Liver (tissue), 9 donors: ENCODE data around the gene MSI2. TPM values are rescaled to one million over a fixed set of nuclear protein-coding genes. Genes with fewer than 3 reads are reported as not detected.
"Not testable (repeated sequence)": the region's sequence is repeated elsewhere in the genome, so short reads cannot be mapped to it uniquely, and the experiment has no call there.

Experiments
- DNase-seq: peaks from one replicate; pipeline ENCODE4 v3.0.0-alpha.2; 2017; ENCODE audit warnings: low spot score
- H3K27ac ChIP-seq, 2 donors: one replicate each; pipeline ENCODE4 v1.7.0; 2013; ENCODE audit warnings: inconsistent platforms in 2 of 2, low read length in 2 of 2, control low read depth in 1 of 2, low read depth in 1 of 2, mild to moderate bottlenecking in 1 of 2
- H3K27me3 ChIP-seq, 4 donors: one replicate each; pipeline versions ENCODE4 v1.6.1 to v1.7.0; 2013; ENCODE audit warnings: low read length in 3 of 4, inconsistent platforms in 1 of 4, mild to moderate bottlenecking in 1 of 4, moderate library complexity in 1 of 4; ENCODE audit not compliant: control insufficient read depth in 4 of 4, insufficient read depth in 4 of 4
- H3K36me3 ChIP-seq, 4 donors: one replicate each; pipeline versions ENCODE4 v1.6.1 to v1.7.0; 2013; ENCODE audit warnings: low read length in 3 of 4, mild to moderate bottlenecking in 3 of 4, low read depth in 1 of 4, moderate library complexity in 1 of 4; ENCODE audit not compliant: control insufficient read depth in 4 of 4, insufficient read depth in 3 of 4
- H3K4me1 ChIP-seq, 4 donors: one replicate each; pipeline versions ENCODE4 v1.6.1 to v1.7.0; 2013; ENCODE audit warnings: low read length in 3 of 4, mild to moderate bottlenecking in 3 of 4, moderate library complexity in 1 of 4; ENCODE audit not compliant: control insufficient read depth in 4 of 4, insufficient read depth in 4 of 4
- H3K4me3 ChIP-seq, 3 donors: one replicate each; pipeline versions ENCODE4 v1.6.1 to v1.7.0; 2013; ENCODE audit warnings: low read length in 3 of 3, control low read depth in 1 of 3, low read depth in 1 of 3, mild to moderate bottlenecking in 1 of 3
- H3K9ac ChIP-seq, 2 donors: one replicate each; pipeline ENCODE4 v1.7.0; 2013; ENCODE audit warnings: low read length in 2 of 2, mild to moderate bottlenecking in 2 of 2, moderate library complexity in 2 of 2, control low read depth in 1 of 2, low read depth in 1 of 2
- H3K9me3 ChIP-seq, 4 donors: one replicate each; pipeline versions ENCODE4 v1.6.1 to v1.7.0; 2013; ENCODE audit warnings: low read length in 3 of 4; ENCODE audit not compliant: control insufficient read depth in 4 of 4
- EGR1 ChIP-seq, 2 donors: IDR thresholded peaks; 2 replicates each; pipeline ENCODE4 v1.6.1; 2016 to 2018; ENCODE audit warnings: antibody characterized with exemption in 2 of 2, low read depth in 2 of 2
- FOXA1 ChIP-seq: IDR thresholded peaks from 2 replicates; pipeline ENCODE4 v1.6.1; 2016; ENCODE audit warnings: antibody characterized with exemption
- FOXA2 ChIP-seq: IDR thresholded peaks from 2 replicates; pipeline ENCODE4 v1.6.1; 2016; ENCODE audit warnings: antibody characterized with exemption
- NR2F2 ChIP-seq: IDR thresholded peaks from 2 replicates; pipeline ENCODE4 v1.6.1; 2016; ENCODE audit warnings: antibody characterized with exemption
- RAD21 ChIP-seq, 2 donors: IDR thresholded peaks; 2 replicates each; pipeline ENCODE4 v1.6.1; 2016; ENCODE audit warnings: antibody characterized with exemption in 2 of 2, mild to moderate bottlenecking in 2 of 2
- RXRA ChIP-seq, 2 donors: IDR thresholded peaks; 2 replicates each; pipeline ENCODE4 v1.6.1; 2017 to 2018; ENCODE audit warnings: antibody characterized with exemption in 2 of 2, mild to moderate bottlenecking in 1 of 2
- WGBS: extraction: QIAGEN DNeasy Blood & Tissue Kit; methylation state at CpG from one replicate; pipeline ENCODE4 v1.1.7; 2013; 5-methylcytosine and 5-hydroxymethylcytosine counted together
- polyA plus RNA-seq, 2 donors: library from polyadenylated mRNA; stranded (reverse) in 1 of 2; unstranded in 1 of 2; fragments of 200-250 nt in 1 of 2; fragments of >200 nt in 1 of 2; fragmentation: Nextera tagmentation in 1 of 2; extraction: Ambion mirVana in 1 of 2; gene quantifications; one replicate each; pipeline versions ENCODE4 v1.2.1 to v1.2.3, GENCODE V29; 2013 to 2015
- total RNA-seq, 2 donors: library from RNA; depleted of rRNA; stranded (reverse); fragments of >200 nt; gene quantifications; one replicate each; pipeline ENCODE4 v1.2.3, GENCODE V29; 2014
- TF ChIP-seq, protein P1 (sequence below): IDR thresholded peaks from 2 replicates; pipeline ENCODE4 v1.6.1; 2016; ENCODE audit warnings: antibody characterized with exemption
- TF ChIP-seq, protein P2 (sequence below): IDR thresholded peaks from 2 replicates; pipeline ENCODE4 v1.6.1; 2016; ENCODE audit warnings: antibody characterized with exemption
- donor health status: healthy.
- donor health status: healthy.
- donor health status: healthy.
- donor health status: healthy.
- donor health status: healthy.

Gene MSI2
- total and polyA plus RNA-seq, 4 donors = 5.7 to 15.6 (median 9.2) TPM

DNA sequence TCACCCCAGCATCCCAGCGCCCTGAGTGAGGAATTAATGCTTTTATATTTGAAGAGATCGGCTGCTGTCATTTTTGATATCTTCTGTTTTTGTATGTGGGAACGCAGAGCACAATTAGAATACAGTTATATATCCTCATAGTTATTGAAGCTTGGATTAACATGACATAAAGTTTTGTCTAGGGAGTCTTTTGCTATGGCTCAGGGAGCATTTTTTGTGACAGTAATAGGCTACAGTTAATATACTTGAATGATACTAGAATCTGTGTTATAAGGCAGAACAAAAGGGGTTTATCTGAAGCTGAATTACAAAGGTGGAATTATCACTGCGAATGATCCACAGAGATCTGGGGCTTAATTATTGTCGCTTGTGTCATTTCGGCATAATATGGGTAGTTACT lies 239.4 kb downstream of the MSI2 start:
- Histone ChIP-seq H3K27ac (no peak overlapping the region), H3K9ac (no peak overlapping the region), H3K4me1 (no peaks in the 10 kb centered on the region), H3K36me3 (no peaks in the 10 kb centered on the region), H3K27me3 (no peaks in the 10 kb centered on the region), H3K4me3 (no peak overlapping the region), H3K9me3 (no peaks in the 10 kb centered on the region)
- WGBS = 98% methylated on average over 6 of the region's 6 CpGs
- TF ChIP-seq RAD21 (IDR thresholded peaks at IDR 0.05) (no peak), NR2F2 (no peak)
- no peak for DNase-seq

DNA sequence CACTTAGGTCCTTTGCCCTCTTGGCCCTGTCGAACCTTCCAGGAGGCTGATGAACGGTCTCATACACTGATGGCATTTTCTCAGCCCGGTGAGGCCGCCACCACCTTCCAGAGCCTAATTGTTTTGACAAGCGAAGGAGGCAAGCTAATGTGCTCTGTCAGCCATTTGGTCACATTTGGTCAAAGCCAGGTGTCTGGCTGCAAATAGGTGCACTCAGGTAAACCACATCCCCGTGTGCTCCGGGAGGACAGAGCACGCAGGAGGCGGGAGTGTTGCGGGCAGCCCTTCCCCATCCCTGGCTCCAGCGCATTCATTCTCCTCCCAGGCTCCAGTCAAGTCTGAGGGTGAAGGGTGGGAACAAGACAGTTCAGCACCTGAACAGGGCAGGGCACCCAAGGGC lies 240.1 kb downstream of the MSI2 start:
- Histone ChIP-seq H3K4me3 (no peak overlapping the region), H3K27ac (no peak overlapping the region), H3K27me3 (no peaks in the 10 kb centered on the region), H3K9ac (no peak overlapping the region), H3K4me1 (no peaks in the 10 kb centered on the region), H3K9me3 (no peaks in the 10 kb centered on the region), H3K36me3 (no peaks in the 10 kb centered on the region)
- 97% methylated on average over 11 of the region's 11 CpGs for WGBS
- DNase-seq = no peak
- TF ChIP-seq, protein P1, sequence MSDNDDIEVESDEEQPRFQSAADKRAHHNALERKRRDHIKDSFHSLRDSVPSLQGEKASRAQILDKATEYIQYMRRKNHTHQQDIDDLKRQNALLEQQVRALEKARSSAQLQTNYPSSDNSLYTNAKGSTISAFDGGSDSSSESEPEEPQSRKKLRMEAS = no peak
- TF ChIP-seq EGR1 (IDR thresholded peaks at IDR 0.05; ENCODE audit: low read depth in 2 of 2) (no peak), FOXA1 (no peak), NR2F2 (no peak), FOXA2 (no peak)
- TF ChIP-seq, protein P2, sequence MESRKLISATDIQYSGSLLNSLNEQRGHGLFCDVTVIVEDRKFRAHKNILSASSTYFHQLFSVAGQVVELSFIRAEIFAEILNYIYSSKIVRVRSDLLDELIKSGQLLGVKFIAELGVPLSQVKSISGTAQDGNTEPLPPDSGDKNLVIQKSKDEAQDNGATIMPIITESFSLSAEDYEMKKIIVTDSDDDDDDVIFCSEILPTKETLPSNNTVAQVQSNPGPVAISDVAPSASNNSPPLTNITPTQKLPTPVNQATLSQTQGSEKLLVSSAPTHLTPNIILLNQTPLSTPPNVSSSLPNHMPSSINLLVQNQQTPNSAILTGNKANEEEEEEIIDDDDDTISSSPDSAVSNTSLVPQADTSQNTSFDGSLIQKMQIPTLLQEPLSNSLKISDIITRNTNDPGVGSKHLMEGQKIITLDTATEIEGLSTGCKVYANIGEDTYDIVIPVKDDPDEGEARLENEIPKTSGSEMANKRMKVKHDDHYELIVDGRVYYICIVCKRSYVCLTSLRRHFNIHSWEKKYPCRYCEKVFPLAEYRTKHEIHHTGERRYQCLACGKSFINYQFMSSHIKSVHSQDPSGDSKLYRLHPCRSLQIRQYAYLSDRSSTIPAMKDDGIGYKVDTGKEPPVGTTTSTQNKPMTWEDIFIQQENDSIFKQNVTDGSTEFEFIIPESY = no peak

DNA sequence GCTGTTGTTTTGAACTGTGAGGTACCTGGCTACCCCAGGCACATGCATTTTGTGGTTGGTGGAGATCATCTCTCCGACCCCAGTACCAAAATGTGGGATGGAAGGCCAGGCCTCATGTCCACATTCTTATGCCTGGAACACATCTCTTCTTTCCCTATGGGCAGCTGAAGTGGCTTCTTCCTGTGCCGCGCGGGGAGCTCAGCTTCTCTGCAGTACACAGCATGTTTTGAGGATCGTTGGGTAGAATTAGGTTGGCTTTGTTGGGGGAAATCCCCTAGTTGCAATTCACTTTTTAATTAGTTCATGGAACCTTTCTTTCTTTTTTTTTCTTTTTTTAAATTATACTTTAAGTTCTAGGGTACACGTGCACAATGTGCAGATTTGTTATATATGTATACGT lies 242.1 kb downstream of the MSI2 start:
- H3K27ac ChIP-seq = no peak overlapping the region
- no peaks in the 10 kb centered on the region for H3K27me3 ChIP-seq
- no peaks in the 10 kb centered on the region for H3K36me3 ChIP-seq
- 94% methylated on average over 7 of the region's 7 CpGs for WGBS
- no peaks in the 10 kb centered on the region for H3K9me3 ChIP-seq
- DNase-seq = no peak
- TF ChIP-seq RXRA (IDR thresholded peaks at IDR 0.05) = no peak
- TF ChIP-seq, protein P2 = no peak
- no peaks in the 10 kb centered on the region for H3K4me1 ChIP-seq
- H3K4me3 ChIP-seq = no peak overlapping the region
- H3K9ac ChIP-seq = no peak overlapping the region

DNA sequence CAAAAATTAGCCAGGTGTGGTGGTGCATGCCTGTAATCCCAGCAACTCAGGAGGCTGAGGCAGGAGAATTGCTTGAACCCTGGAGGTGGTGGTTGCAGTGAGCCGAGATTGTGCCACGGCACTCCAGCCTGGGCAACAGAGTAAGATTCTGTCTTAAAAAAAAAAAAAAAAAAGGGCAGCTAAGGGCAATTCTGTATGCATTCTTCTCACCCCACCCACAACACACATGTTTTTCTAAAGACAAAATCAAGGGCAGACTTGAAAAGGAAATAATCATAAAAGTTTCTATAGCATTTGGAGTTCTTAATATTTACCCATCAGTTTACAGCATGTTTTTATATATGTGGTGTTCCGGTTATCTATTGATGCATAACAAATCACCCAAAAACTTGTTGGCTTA lies 242.9 kb downstream of the MSI2 start:
- not testable (repeated sequence) for H3K4me1 ChIP-seq
- 98% methylated on average over 3 of the region's 3 CpGs for WGBS

More for the DNA sequence above, 242.9 kb downstream of the MSI2 start:
- H3K9me3 ChIP-seq, H3K9ac ChIP-seq, H3K36me3 ChIP-seq, H3K27me3 ChIP-seq, DNase-seq, H3K4me3 ChIP-seq, H3K27ac ChIP-seq: not testable (repeated sequence)
